ENCODE results near the gene CORO6.

CORO6 gene

GRCh38 chr17:29571486-29571882, 51.2 kb downstream of the CORO6 start:
- no peak overlapping the region for H3K4me3 ChIP-seq (ENCODE audit: low read length)
- H3K4me1 ChIP-seq (ENCODE audit: control insufficient read depth, low read depth, low read length), result peaks cover 3% of the 10 kb centered on the region
- no peak overlapping the region for H3K27ac ChIP-seq (ENCODE audit: low read length)
- no peaks in the 10 kb centered on the region for H3K9me3 ChIP-seq (ENCODE audit: control insufficient read depth, low read depth, low read length)
- H3K9ac ChIP-seq (ENCODE audit: low read length), result no peak overlapping the region
- peaks cover 6% of the 10 kb centered on the region for H3K36me3 ChIP-seq (ENCODE audit: control insufficient read depth, low read depth, low read length)
- H3K27me3 ChIP-seq (ENCODE audit: control insufficient read depth, insufficient read depth, low read length), result peaks cover 36% of the 10 kb centered on the region

GRCh38 chr17:29570521-29570920, 52.2 kb downstream of the CORO6 start:
- peaks cover 7% of the 10 kb centered on the region for H3K4me1 ChIP-seq (ENCODE audit: control insufficient read depth, low read depth, low read length)
- no peak overlapping the region for H3K9ac ChIP-seq (ENCODE audit: low read length)
- H3K27me3 ChIP-seq (ENCODE audit: control insufficient read depth, insufficient read depth, low read length), result peaks cover 46% of the 10 kb centered on the region
- H3K9me3 ChIP-seq (ENCODE audit: control insufficient read depth, low read depth, low read length), result no peaks in the 10 kb centered on the region
- no peak overlapping the region for H3K27ac ChIP-seq (ENCODE audit: low read length)
- no peak overlapping the region for H3K4me3 ChIP-seq (ENCODE audit: low read length)
- no peaks in the 10 kb centered on the region for H3K36me3 ChIP-seq (ENCODE audit: control insufficient read depth, low read depth, low read length)

GRCh38 chr17:29569245-29569950, 53.3 kb downstream of the CORO6 start:
- Histone ChIP-seq H3K27ac (ENCODE audit: low read length) (no peak overlapping the region), H3K4me1 (ENCODE audit: control insufficient read depth, low read depth, low read length) (peaks cover 9% of the 10 kb centered on the region), H3K4me3 (ENCODE audit: low read length) (peak overlapping the region; percentile 78), H3K9me3 (ENCODE audit: control insufficient read depth, low read depth, low read length) (no peaks in the 10 kb centered on the region), H3K9ac (ENCODE audit: low read length) (peak overlapping the region; percentile 58), H3K27me3 (ENCODE audit: control insufficient read depth, insufficient read depth, low read length) (peaks cover 57% of the 10 kb centered on the region), H3K36me3 (ENCODE audit: control insufficient read depth, low read depth, low read length) (no peaks in the 10 kb centered on the region)

- Histone ChIP-seq H3K27ac (ENCODE audit: low read length) (no peak within 1 kb of the TSS), H3K4me1 (ENCODE audit: control insufficient read depth, low read depth, low read length) (peaks cover 9% of the 10 kb centered on the region)
These were observed 54.1 kb downstream of the CORO6 start, which contains the start of gene TP53I13 for GRCh38 chr17:29568331-29569244. Gene TP53I13, plus strand, starts transcription at chr17:29568701. Its CDS starts 58 bp downstream, at chr17:29568759.

GRCh38 chr17:29567554-29568330, 55.0 kb downstream of the CORO6 start:
- H3K9ac ChIP-seq (ENCODE audit: low read length), result peak overlapping the region; percentile 48
- H3K4me3 ChIP-seq (ENCODE audit: low read length), result peak overlapping the region; percentile 75
- peaks cover 9% of the 10 kb centered on the region for H3K4me1 ChIP-seq (ENCODE audit: control insufficient read depth, low read depth, low read length)
- H3K9me3 ChIP-seq (ENCODE audit: control insufficient read depth, low read depth, low read length), result no peaks in the 10 kb centered on the region
- peaks cover 63% of the 10 kb centered on the region for H3K27me3 ChIP-seq (ENCODE audit: control insufficient read depth, insufficient read depth, low read length)
- no peaks in the 10 kb centered on the region for H3K36me3 ChIP-seq (ENCODE audit: control insufficient read depth, low read depth, low read length)
- H3K27ac ChIP-seq (ENCODE audit: low read length), result no peak overlapping the region

More at GRCh38 chr17:29568331-29569244, 54.1 kb downstream of the CORO6 start, which contains the start of gene TP53I13:
- Histone ChIP-seq H3K27me3 (ENCODE audit: control insufficient read depth, insufficient read depth, low read length) (peaks cover 63% of the 10 kb centered on the region), H3K4me3 (ENCODE audit: low read length) (peak within 1 kb of the TSS; percentile 78), H3K9me3 (ENCODE audit: control insufficient read depth, low read depth, low read length) (no peaks in the 10 kb centered on the region), H3K36me3 (ENCODE audit: control insufficient read depth, low read depth, low read length) (no peaks in the 10 kb centered on the region), H3K9ac (ENCODE audit: low read length) (peak within 1 kb of the TSS; percentile 58)

- H3K9ac ChIP-seq (ENCODE audit: low read length), result no peak overlapping the region
- H3K4me1 ChIP-seq (ENCODE audit: control insufficient read depth, low read depth, low read length), result peaks cover 9% of the 10 kb centered on the region
- peak overlapping the region; percentile 75 for H3K4me3 ChIP-seq (ENCODE audit: low read length)
- no peak overlapping the region for H3K27ac ChIP-seq (ENCODE audit: low read length)
- no peaks in the 10 kb centered on the region for H3K9me3 ChIP-seq (ENCODE audit: control insufficient read depth, low read depth, low read length)
- peaks cover 61% of the 10 kb centered on the region for H3K27me3 ChIP-seq (ENCODE audit: control insufficient read depth, insufficient read depth, low read length)
- no peaks in the 10 kb centered on the region for H3K36me3 ChIP-seq (ENCODE audit: control insufficient read depth, low read depth, low read length)
These were observed 55.5 kb downstream of the CORO6 start for GRCh38 chr17:29567304-29567553.

- Histone ChIP-seq H3K4me3 (ENCODE audit: low read length) (peak within 1 kb of the TSS; percentile 75), H3K9ac (ENCODE audit: low read length) (no peak within 1 kb of the TSS), H3K27ac (ENCODE audit: low read length) (no peak within 1 kb of the TSS)
These were observed 56.0 kb downstream of the CORO6 start, which contains the start of gene ABHD15 for GRCh38 chr17:29566473-29567303. Gene ABHD15, minus strand, starts transcription at chr17:29567037. Its CDS starts 71 bp downstream, at chr17:29566966.

GRCh38 chr17:29565643-29566472, 56.9 kb downstream of the CORO6 start:
- peaks cover 52% of the 10 kb centered on the region for H3K27me3 ChIP-seq (ENCODE audit: control insufficient read depth, insufficient read depth, low read length)
- H3K9ac ChIP-seq (ENCODE audit: low read length), result no peak overlapping the region
- no peaks in the 10 kb centered on the region for H3K9me3 ChIP-seq (ENCODE audit: control insufficient read depth, low read depth, low read length)
- H3K4me3 ChIP-seq (ENCODE audit: low read length), result peak overlapping the region; percentile 44
- no peak overlapping the region for H3K27ac ChIP-seq (ENCODE audit: low read length)
- H3K36me3 ChIP-seq (ENCODE audit: control insufficient read depth, low read depth, low read length), result no peaks in the 10 kb centered on the region
- peaks cover 9% of the 10 kb centered on the region for H3K4me1 ChIP-seq (ENCODE audit: control insufficient read depth, low read depth, low read length)

More at GRCh38 chr17:29566473-29567303, 56.0 kb downstream of the CORO6 start, which contains the start of gene ABHD15:
- Histone ChIP-seq H3K4me1 (ENCODE audit: control insufficient read depth, low read depth, low read length) (peaks cover 9% of the 10 kb centered on the region), H3K27me3 (ENCODE audit: control insufficient read depth, insufficient read depth, low read length) (peaks cover 56% of the 10 kb centered on the region), H3K36me3 (ENCODE audit: control insufficient read depth, low read depth, low read length) (no peaks in the 10 kb centered on the region), H3K9me3 (ENCODE audit: control insufficient read depth, low read depth, low read length) (no peaks in the 10 kb centered on the region)

Measured in iPS-18a (cell line).